Parietal lobe (tissue), 2 donors: ENCODE results near the gene KLF5. TPM values are rescaled to one million over a fixed set of nuclear protein-coding genes. Genes with fewer than 3 reads are reported as not detected.

Experiments
- small RNA-seq: library from RNA; depleted of rRNA; stranded (forward); fragments of <200 nt; gene quantifications from one replicate; pipeline ENCODE3, GENCODE V24; 2014; ENCODE audit warnings: low replicate concordance
- total RNA-seq: library from RNA; depleted of rRNA; stranded (reverse); fragments of >200 nt; gene quantifications from one replicate; pipeline ENCODE4 v1.2.3, GENCODE V29; 2014

KLF5 gene
- total RNA-seq, result 1.3 TPM

GRCh38 chr13:73058736-73059459 lies at the start of gene KLF5:
KLF5 (plus strand) TSS chr13:73059005; CDS start chr13:73059328, 323 bp downstream.

Small RNAs within 50 kb of the gene (small RNA-seq; reads per million reads assigned to genes)
- not detected for gene RNU6-66P
